Stomach smooth muscle (tissue), 2 donors: Measurements from ENCODE around the gene MRPL42.

ENCODE experiments used
- H3K27ac ChIP-seq: one replicate; pipeline ENCODE4 v1.7.0; 2013; ENCODE audit warnings: mild to moderate bottlenecking, low read length, inconsistent platforms
- H3K27me3 ChIP-seq, 2 donors: one replicate each; pipeline ENCODE4 v1.7.0; 2013; ENCODE audit warnings: low read length in 2 of 2; ENCODE audit not compliant: insufficient read depth in 2 of 2, control insufficient read depth in 1 of 2
- H3K36me3 ChIP-seq, 2 donors: one replicate each; pipeline ENCODE4 v1.7.0; 2013; ENCODE audit warnings: low read length in 2 of 2; ENCODE audit not compliant: control insufficient read depth in 2 of 2, insufficient read depth in 2 of 2
- H3K4me1 ChIP-seq: one replicate; pipeline ENCODE4 v1.7.0; 2013; ENCODE audit warnings: low read length; ENCODE audit not compliant: control insufficient read depth, insufficient read depth
- H3K4me3 ChIP-seq, 2 donors: one replicate each; pipeline ENCODE4 v1.7.0; 2013; ENCODE audit warnings: low read length in 2 of 2
- H3K9ac ChIP-seq, 2 donors: one replicate each; pipeline ENCODE4 v1.7.0; 2013; ENCODE audit warnings: low read length in 2 of 2, mild to moderate bottlenecking in 1 of 2
- H3K9me3 ChIP-seq, 2 donors: one replicate each; pipeline ENCODE4 v1.7.0; 2013; ENCODE audit warnings: low read length in 2 of 2; ENCODE audit not compliant: control insufficient read depth in 2 of 2
- donor health status: healthy.
- donor health status: Pancreatic carcinoma.

Gene MRPL42

DNA sequence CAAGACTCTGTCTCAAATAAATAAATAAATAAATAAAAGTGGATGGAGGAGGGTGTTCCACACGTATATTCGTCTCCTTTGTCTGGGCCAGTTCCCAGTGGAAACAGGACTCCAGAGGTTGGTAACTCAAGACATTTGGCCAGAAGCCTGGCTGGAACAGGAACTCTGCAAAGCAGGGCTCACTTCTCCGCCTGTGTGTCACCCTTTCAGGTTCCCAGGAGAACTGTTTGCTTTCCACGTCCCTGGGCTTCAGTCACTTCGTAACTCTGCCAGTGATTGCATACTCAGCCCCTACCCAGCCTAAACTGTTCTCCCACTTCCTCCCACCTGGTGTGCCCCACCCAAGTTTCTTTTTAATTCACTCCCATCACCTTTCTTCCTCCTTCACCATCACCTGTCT lies 18.5 kb upstream of the MRPL42 start:
- H3K9me3 ChIP-seq, result no peaks in the 10 kb centered on the region
- H3K4me1 ChIP-seq, result no peaks in the 10 kb centered on the region
- no peak overlapping the region for H3K4me3 ChIP-seq
- no peak overlapping the region for H3K9ac ChIP-seq
- H3K36me3 ChIP-seq, result no peaks in the 10 kb centered on the region
- H3K27me3 ChIP-seq, result no peaks in the 10 kb centered on the region
- no peak overlapping the region for H3K27ac ChIP-seq

DNA sequence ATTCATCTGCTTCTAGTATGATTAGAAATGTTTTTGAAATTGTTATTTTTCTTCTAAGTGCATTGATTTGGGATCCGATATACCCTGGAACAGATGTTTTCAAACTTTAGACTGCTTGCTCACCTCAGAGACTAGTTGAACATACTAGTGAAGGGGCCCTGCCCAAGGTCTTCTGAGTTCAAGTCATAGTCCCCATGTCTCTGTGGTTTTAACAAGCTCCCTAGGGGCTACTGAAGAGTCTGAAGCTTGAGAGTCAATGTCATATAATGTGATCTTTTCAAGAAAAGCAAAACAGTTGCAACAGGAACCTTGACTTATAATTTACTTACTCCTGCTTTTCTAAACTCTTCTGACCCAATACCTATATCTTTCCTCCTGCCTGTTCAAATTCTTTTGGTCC lies 18.0 kb upstream of the MRPL42 start:
- peaks cover 0 to 2% of the 10 kb centered on the region in 2 donors for H3K27me3 ChIP-seq
- no peaks in the 10 kb centered on the region for H3K36me3 ChIP-seq
- no peak overlapping the region for H3K27ac ChIP-seq
- H3K9me3 ChIP-seq, result no peaks in the 10 kb centered on the region
- H3K9ac ChIP-seq, result no peak overlapping the region
- H3K4me1 ChIP-seq, result no peaks in the 10 kb centered on the region
- H3K4me3 ChIP-seq, result no peak overlapping the region

DNA sequence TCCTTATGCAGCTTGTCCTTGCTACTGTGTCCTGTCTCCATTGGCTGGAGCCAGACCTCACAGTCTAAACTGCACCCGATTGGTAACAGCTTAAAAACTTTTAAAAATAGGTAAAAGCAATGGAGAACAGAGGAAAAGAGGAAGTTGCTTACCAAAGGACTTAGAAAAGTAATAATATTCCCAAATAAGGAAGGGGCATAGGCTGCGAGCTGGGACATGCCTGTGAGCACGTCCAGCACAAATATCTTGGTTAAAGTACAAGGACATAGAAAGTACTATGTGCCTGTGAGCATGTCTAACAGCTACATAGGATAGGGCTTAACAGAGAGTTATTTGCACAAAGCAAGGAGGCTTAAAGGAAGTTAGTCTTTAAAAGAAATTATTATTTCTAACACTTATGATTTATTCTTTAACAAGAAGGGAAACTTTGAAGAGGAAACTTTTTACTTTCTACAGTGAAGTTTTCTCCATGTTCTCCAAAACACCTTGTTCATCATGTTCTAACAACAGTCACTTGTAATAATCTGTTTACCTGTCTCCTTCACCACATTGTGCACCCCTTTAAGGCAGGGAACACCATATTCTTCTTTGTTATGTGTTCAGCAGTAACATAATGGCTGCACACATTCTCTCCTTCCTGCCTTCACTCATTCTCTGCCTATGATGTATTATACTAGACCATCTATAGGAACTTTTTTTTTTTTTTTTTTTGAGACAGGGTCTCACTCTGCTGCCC lies 15.7 kb upstream of the MRPL42 start:
- Histone ChIP-seq H3K9me3 (no peaks in the 10 kb centered on the region), H3K36me3 (no peaks in the 10 kb centered on the region), H3K27me3 (peaks cover 0 to 2% of the 10 kb centered on the region in 2 donors), H3K4me3 (no peak overlapping the region), H3K9ac (no peak overlapping the region), H3K27ac (no peak overlapping the region), H3K4me1 (no peaks in the 10 kb centered on the region)

DNA sequence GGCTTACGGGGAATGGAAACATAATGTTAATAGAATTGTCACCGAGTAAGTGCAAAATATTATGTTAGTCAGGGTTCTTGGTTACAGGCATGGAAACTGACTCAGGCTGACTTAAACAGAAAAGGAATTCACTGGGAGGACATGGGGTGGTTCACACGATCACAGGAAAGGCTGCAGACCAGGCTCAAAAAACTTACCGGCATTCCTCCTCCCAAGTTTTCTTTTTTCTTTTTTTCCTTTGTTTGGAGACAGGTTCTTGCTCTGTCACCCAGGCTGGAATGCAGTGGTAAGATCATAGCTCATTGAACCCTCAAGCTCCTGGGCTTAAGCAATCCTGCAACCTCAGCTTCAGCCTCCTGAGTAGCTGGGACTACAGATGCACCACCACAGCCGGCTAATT lies 13.7 kb upstream of the MRPL42 start:
- peaks cover 0 to 2% of the 10 kb centered on the region in 2 donors for H3K27me3 ChIP-seq
- H3K27ac ChIP-seq, result no peak overlapping the region
- H3K9me3 ChIP-seq, result no peaks in the 10 kb centered on the region
- H3K4me1 ChIP-seq, result no peaks in the 10 kb centered on the region
- no peak overlapping the region for H3K4me3 ChIP-seq
- no peak overlapping the region for H3K9ac ChIP-seq
- no peaks in the 10 kb centered on the region for H3K36me3 ChIP-seq

DNA sequence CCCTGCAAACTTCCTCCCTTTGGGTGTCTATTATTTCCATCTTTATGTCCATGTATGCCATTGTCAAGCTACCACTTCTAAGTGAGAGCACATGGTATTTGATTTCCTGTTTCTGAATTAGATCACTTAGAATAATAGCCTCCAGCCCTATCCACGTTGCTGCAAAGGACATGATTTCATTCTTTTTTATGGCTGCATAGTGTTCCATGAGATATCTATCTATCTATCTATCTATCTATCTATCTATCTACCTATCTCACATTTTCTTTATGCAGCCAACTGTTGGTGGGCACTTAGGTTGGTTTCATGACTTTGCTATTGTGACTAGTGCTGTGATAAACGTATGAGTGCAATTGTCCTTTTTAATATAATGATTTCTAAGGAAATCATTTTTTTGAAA lies 11.2 kb upstream of the MRPL42 start:
- no peaks in the 10 kb centered on the region for H3K4me1 ChIP-seq
- no peaks in the 10 kb centered on the region for H3K36me3 ChIP-seq
- H3K4me3 ChIP-seq, result no peak overlapping the region
- H3K27ac ChIP-seq, result no peak overlapping the region
- no peaks in the 10 kb centered on the region for H3K9me3 ChIP-seq
- H3K9ac ChIP-seq, result no peak overlapping the region
- peaks cover 0 to 2% of the 10 kb centered on the region in 2 donors for H3K27me3 ChIP-seq

DNA sequence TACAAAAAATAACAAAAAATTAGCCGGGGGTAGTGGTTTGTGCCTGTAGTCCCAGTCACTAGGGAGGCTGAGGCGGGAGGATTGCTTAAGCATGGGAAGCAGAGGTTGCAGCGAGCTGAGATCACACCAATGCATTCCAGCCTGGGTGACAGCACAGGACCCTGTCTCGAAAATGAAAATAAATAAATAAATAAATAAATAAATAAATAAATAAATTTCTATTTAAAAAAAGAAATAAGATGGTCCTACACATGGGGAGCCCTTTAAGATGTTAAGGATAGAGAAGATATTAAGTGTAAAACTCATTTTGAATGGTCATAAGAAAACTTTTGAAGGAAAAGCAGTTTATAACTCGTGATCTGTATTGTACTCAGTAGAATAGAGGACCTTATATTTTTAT lies 8.2 kb upstream of the MRPL42 start:
- no peaks in the 10 kb centered on the region for H3K36me3 ChIP-seq
- H3K4me1 ChIP-seq, result no peaks in the 10 kb centered on the region
- no peaks in the 10 kb centered on the region for H3K9me3 ChIP-seq
- no peak overlapping the region for H3K9ac ChIP-seq
- H3K4me3 ChIP-seq, result no peak overlapping the region
- H3K27ac ChIP-seq, result no peak overlapping the region
- H3K27me3 ChIP-seq, result peaks cover 0 to 1% of the 10 kb centered on the region in 2 donors

DNA sequence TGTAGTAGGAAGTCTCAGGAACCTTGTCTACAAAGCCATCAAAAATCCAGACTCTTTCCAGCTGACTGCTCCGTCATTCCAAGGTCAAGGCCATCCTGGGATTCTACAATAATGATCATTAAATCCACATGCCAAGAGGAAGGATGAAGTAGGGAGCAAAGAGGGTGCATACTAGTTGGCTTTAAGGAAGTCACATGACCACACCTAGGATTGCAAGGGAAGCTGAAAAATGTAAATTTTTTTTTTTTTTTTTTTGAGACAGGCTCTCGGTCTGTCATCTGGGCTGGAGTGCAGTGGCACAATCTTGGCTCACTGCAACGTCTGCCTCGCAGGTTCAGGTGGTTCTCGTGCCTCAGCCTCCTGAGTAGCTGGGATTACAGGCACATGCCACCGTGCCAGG lies 7.3 kb upstream of the MRPL42 start:
- Histone ChIP-seq H3K36me3 (no peaks in the 10 kb centered on the region), H3K9me3 (no peaks in the 10 kb centered on the region), H3K4me3 (no peak overlapping the region)

DNA sequence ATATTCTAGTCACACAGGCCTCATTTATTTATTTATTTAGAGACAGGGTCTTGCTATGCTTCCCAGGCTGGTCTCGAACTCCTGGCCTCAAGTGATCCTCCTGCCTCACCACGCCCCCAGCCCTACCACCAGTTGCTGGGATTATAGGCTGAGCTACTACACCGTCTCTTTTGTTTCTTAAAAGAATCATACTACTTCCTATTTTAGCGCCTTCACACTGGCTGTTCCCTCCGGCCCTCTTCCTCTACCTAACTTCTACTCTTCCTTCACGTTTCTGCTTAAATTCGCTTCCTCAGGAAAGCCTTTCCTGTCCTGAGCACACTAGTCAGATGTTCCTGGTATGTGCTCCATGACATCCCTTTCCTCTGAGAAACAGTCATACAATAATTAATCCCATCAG lies 6.4 kb upstream of the MRPL42 start:
- Histone ChIP-seq H3K4me1 (no peaks in the 10 kb centered on the region), H3K27ac (no peak overlapping the region), H3K36me3 (no peaks in the 10 kb centered on the region), H3K9me3 (no peaks in the 10 kb centered on the region), H3K9ac (no peak overlapping the region), H3K4me3 (no peak overlapping the region), H3K27me3 (no peaks in the 10 kb centered on the region)

More for the DNA sequence above, 7.3 kb upstream of the MRPL42 start:
- Histone ChIP-seq H3K4me1 (no peaks in the 10 kb centered on the region), H3K27ac (no peak overlapping the region), H3K27me3 (no peaks in the 10 kb centered on the region), H3K9ac (no peak overlapping the region)

DNA sequence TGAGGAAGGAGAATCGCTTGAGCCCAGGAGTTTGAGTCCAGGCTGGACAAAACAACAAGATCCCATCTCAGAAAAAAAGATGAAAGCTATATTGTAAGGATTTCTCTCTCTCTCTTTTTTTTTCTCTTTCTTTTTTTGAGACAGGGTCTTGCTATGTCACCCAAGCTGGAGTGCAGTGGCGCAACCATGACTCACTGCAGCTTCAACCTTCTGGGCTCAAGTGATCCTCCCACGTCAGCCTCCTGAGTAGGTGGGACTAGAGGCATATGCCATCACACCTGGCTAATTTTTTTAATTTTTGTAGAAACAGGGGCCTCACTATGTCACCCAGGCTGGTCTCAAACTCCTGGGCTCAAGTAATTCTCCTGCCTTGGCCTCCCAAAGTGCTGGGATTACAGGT lies 5.8 kb upstream of the MRPL42 start:
- Histone ChIP-seq H3K4me3 (no peak overlapping the region), H3K27me3 (no peaks in the 10 kb centered on the region), H3K36me3 (no peaks in the 10 kb centered on the region), H3K27ac (no peak overlapping the region), H3K9me3 (no peaks in the 10 kb centered on the region), H3K4me1 (no peaks in the 10 kb centered on the region), H3K9ac (no peak overlapping the region)

DNA sequence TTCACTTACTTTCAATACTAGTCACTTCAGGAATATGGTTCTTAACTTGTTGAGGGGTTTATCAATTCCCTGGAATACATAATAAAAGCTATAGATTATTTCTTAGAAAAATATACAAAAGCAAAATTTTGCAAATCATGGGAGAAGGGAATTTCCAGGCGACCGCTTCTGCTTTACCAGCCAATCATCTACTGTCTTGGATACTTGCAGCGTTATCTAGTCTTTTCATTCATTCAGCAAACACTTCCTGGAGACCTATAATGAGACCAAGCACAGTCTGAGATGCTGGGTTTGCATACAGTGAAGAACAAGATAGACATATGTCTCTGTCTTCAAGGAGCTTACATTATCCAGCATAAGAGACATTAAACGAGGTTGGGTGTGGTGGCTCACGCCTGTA lies 1.5 kb upstream of the MRPL42 start:
- H3K9me3 ChIP-seq, result no peaks in the 10 kb centered on the region

DNA sequence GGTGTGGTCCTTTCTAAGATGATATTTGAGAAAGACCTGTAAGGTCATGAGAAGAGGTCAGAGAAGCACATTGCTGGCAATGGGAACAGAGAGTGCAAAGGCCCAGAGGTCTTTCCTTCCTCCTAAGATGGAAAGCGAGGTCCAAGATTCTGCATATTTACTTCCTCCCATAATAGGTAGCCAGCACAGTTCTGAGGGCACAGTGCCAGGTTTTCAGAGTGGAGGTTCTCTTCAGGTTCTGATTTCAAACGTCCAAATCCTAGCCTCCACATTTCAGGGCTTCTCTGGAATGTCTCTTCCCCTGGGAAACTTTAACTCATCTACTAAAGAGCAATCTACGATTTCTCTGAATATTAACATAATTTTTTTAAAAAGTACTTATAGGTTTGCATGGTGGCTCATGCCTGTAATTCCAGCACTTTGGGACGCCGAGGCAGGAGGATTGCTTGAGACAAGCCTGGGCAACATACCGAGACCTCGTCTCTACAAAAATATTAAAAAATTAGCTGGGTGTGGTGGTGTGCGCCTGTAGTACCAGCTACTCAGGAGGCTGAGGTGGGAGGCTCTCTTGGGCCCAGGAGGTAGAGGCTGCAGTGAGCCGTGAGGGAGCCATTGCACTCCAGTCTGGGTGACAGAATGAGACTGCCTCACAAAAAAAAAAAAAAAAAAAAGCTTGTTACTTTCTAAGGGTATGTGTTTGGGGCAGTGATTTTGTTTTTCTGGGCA lies 526 bp upstream of the MRPL42 start:
- Histone ChIP-seq H3K36me3 (peaks cover 0 to 3% of the 10 kb centered on the region in 2 donors), H3K9ac (no peak overlapping the region), H3K27ac (peak overlapping the region; percentile 63), H3K4me1 (no peaks in the 10 kb centered on the region), H3K27me3 (no peaks in the 10 kb centered on the region), H3K4me3 (peak overlapping the region; percentile 99 to 100), H3K9me3 (no peaks in the 10 kb centered on the region)

More for the DNA sequence above, 1.5 kb upstream of the MRPL42 start:
- Histone ChIP-seq H3K27ac (no peak overlapping the region), H3K4me1 (no peaks in the 10 kb centered on the region), H3K4me3 (no peak overlapping the region), H3K9ac (no peak overlapping the region), H3K27me3 (no peaks in the 10 kb centered on the region), H3K36me3 (peaks cover 0 to 3% of the 10 kb centered on the region in 2 donors)
